ENCODE data around the gene GSKIP. TPM values are rescaled to one million over a fixed set of nuclear protein-coding genes. Genes with fewer than 3 reads are reported as not detected.

Gene GSKIP
- polyA plus RNA-seq, 1 donor = 39.6 TPM

GRCh38 chr14:96409701-96410100 lies 46.4 kb downstream of the GSKIP start:
- no peak overlapping the region for H3K27ac ChIP-seq (ENCODE audit: low read length)
- H3K9me3 ChIP-seq (ENCODE audit: control insufficient read depth, low read depth, low read length) = no peaks in the 10 kb centered on the region
- H3K4me1 ChIP-seq (ENCODE audit: control insufficient read depth, insufficient read depth, low read length) = no peaks in the 10 kb centered on the region
- H3K4me3 ChIP-seq (ENCODE audit: low read length) = no peak overlapping the region
- DNase-seq = no peak
- H3K36me3 ChIP-seq (ENCODE audit: control insufficient read depth, insufficient read depth, low read length) = no peaks in the 10 kb centered on the region
- WGBS (ENCODE audit: insufficient coverage, low lambda C conversion rate) = 95% methylated on average over 4 of the region's 9 CpGs
- H3K27me3 ChIP-seq (ENCODE audit: control insufficient read depth, insufficient read depth, low read length) = no peaks in the 10 kb centered on the region

- H3K4me3 ChIP-seq (ENCODE audit: low read length) = no peak overlapping the region
- DNase-seq = no peak
- H3K36me3 ChIP-seq (ENCODE audit: control insufficient read depth, insufficient read depth, low read length) = no peaks in the 10 kb centered on the region
- no peak overlapping the region for H3K27ac ChIP-seq (ENCODE audit: low read length)
- no CpG with 5 or more reads among the region's 4 CpGs for WGBS (ENCODE audit: insufficient coverage, low lambda C conversion rate)
- no peaks in the 10 kb centered on the region for H3K9me3 ChIP-seq (ENCODE audit: control insufficient read depth, low read depth, low read length)
- H3K4me1 ChIP-seq (ENCODE audit: control insufficient read depth, insufficient read depth, low read length) = no peaks in the 10 kb centered on the region
- no peaks in the 10 kb centered on the region for H3K27me3 ChIP-seq (ENCODE audit: control insufficient read depth, insufficient read depth, low read length)
Observed at GRCh38 chr14:96410119-96410518, 46.8 kb downstream of the GSKIP start.

GRCh38 chr14:96413526-96413925 lies 50.2 kb downstream of the GSKIP start:
- Histone ChIP-seq H3K4me1 (ENCODE audit: control insufficient read depth, insufficient read depth, low read length) (no peaks in the 10 kb centered on the region), H3K27ac (ENCODE audit: low read length) (no peak overlapping the region), H3K36me3 (ENCODE audit: control insufficient read depth, insufficient read depth, low read length) (no peaks in the 10 kb centered on the region), H3K9me3 (ENCODE audit: control insufficient read depth, low read depth, low read length) (no peaks in the 10 kb centered on the region), H3K4me3 (ENCODE audit: low read length) (no peak overlapping the region), H3K27me3 (ENCODE audit: control insufficient read depth, insufficient read depth, low read length) (no peaks in the 10 kb centered on the region)
- no peak for DNase-seq
- 100% methylated on average over 1 of the region's 5 CpGs for WGBS (ENCODE audit: insufficient coverage, low lambda C conversion rate)

- DNase-seq = no peak
- H3K36me3 ChIP-seq (ENCODE audit: control insufficient read depth, insufficient read depth, low read length) = no peaks in the 10 kb centered on the region
- no peaks in the 10 kb centered on the region for H3K27me3 ChIP-seq (ENCODE audit: control insufficient read depth, insufficient read depth, low read length)
- no peaks in the 10 kb centered on the region for H3K9me3 ChIP-seq (ENCODE audit: control insufficient read depth, low read depth, low read length)
- H3K4me3 ChIP-seq (ENCODE audit: low read length) = no peak overlapping the region
- WGBS (ENCODE audit: insufficient coverage, low lambda C conversion rate) = no CpG with 5 or more reads among the region's 2 CpGs
- no peaks in the 10 kb centered on the region for H3K4me1 ChIP-seq (ENCODE audit: control insufficient read depth, insufficient read depth, low read length)
- no peak overlapping the region for H3K27ac ChIP-seq (ENCODE audit: low read length)
Observed at GRCh38 chr14:96415559-96415958, 52.2 kb downstream of the GSKIP start.

- Histone ChIP-seq H3K4me3 (ENCODE audit: low read length) (no peak overlapping the region), H3K27me3 (ENCODE audit: control insufficient read depth, insufficient read depth, low read length) (no peaks in the 10 kb centered on the region), H3K9me3 (ENCODE audit: control insufficient read depth, low read depth, low read length) (no peaks in the 10 kb centered on the region), H3K36me3 (ENCODE audit: control insufficient read depth, insufficient read depth, low read length) (no peaks in the 10 kb centered on the region), H3K4me1 (ENCODE audit: control insufficient read depth, insufficient read depth, low read length) (no peaks in the 10 kb centered on the region), H3K27ac (ENCODE audit: low read length) (no peak overlapping the region)
- WGBS (ENCODE audit: insufficient coverage, low lambda C conversion rate) = no CpG with 5 or more reads among the region's 1 CpG
- peak in 1 of 2 donors; percentile 43 for DNase-seq
Observed at GRCh38 chr14:96416292-96416691, 53.0 kb downstream of the GSKIP start.

- Histone ChIP-seq H3K36me3 (ENCODE audit: control insufficient read depth, insufficient read depth, low read length) (no peaks in the 10 kb centered on the region), H3K27ac (ENCODE audit: low read length) (no peak overlapping the region), H3K4me3 (ENCODE audit: low read length) (no peak overlapping the region), H3K9me3 (ENCODE audit: control insufficient read depth, low read depth, low read length) (no peaks in the 10 kb centered on the region), H3K4me1 (ENCODE audit: control insufficient read depth, insufficient read depth, low read length) (no peaks in the 10 kb centered on the region), H3K27me3 (ENCODE audit: control insufficient read depth, insufficient read depth, low read length) (no peaks in the 10 kb centered on the region)
- DNase-seq = no peak
- 83% methylated on average over 1 of the region's 2 CpGs for WGBS (ENCODE audit: insufficient coverage, low lambda C conversion rate)
Observed at GRCh38 chr14:96417254-96417653, 53.9 kb downstream of the GSKIP start.

GRCh38 chr14:96418075-96418474 lies 54.7 kb downstream of the GSKIP start:
- Histone ChIP-seq H3K27me3 (ENCODE audit: control insufficient read depth, insufficient read depth, low read length) (no peaks in the 10 kb centered on the region), H3K4me1 (ENCODE audit: control insufficient read depth, insufficient read depth, low read length) (peaks cover 3% of the 10 kb centered on the region), H3K9me3 (ENCODE audit: control insufficient read depth, low read depth, low read length) (no peaks in the 10 kb centered on the region), H3K4me3 (ENCODE audit: low read length) (no peak overlapping the region), H3K27ac (ENCODE audit: low read length) (no peak overlapping the region), H3K36me3 (ENCODE audit: control insufficient read depth, insufficient read depth, low read length) (no peaks in the 10 kb centered on the region)
- WGBS (ENCODE audit: insufficient coverage, low lambda C conversion rate) = no CpG with 5 or more reads among the region's 4 CpGs
- DNase-seq = no peak

- Histone ChIP-seq H3K27ac (ENCODE audit: low read length) (no peak overlapping the region), H3K9me3 (ENCODE audit: control insufficient read depth, low read depth, low read length) (no peaks in the 10 kb centered on the region), H3K27me3 (ENCODE audit: control insufficient read depth, insufficient read depth, low read length) (no peaks in the 10 kb centered on the region), H3K4me1 (ENCODE audit: control insufficient read depth, insufficient read depth, low read length) (peaks cover 9% of the 10 kb centered on the region), H3K4me3 (ENCODE audit: low read length) (no peak overlapping the region), H3K36me3 (ENCODE audit: control insufficient read depth, insufficient read depth, low read length) (no peaks in the 10 kb centered on the region)
- DNase-seq = no peak
- 96% methylated on average over 6 of the region's 6 CpGs for WGBS (ENCODE audit: insufficient coverage, low lambda C conversion rate)
Observed at GRCh38 chr14:96421236-96421635, 57.9 kb downstream of the GSKIP start.

GRCh38 chr14:96422992-96423391 lies 59.7 kb downstream of the GSKIP start:
- H3K27me3 ChIP-seq (ENCODE audit: control insufficient read depth, insufficient read depth, low read length) = no peaks in the 10 kb centered on the region
- H3K4me1 ChIP-seq (ENCODE audit: control insufficient read depth, insufficient read depth, low read length) = peaks cover 9% of the 10 kb centered on the region
- DNase-seq = peak; percentile 38 to 76
- H3K36me3 ChIP-seq (ENCODE audit: control insufficient read depth, insufficient read depth, low read length) = no peaks in the 10 kb centered on the region
- no CpG with 5 or more reads among the region's 5 CpGs for WGBS (ENCODE audit: insufficient coverage, low lambda C conversion rate)
- no peak overlapping the region for H3K27ac ChIP-seq (ENCODE audit: low read length)
- H3K4me3 ChIP-seq (ENCODE audit: low read length) = no peak overlapping the region
- H3K9me3 ChIP-seq (ENCODE audit: control insufficient read depth, low read depth, low read length) = no peaks in the 10 kb centered on the region

GRCh38 chr14:96423446-96424108 lies 60.3 kb downstream of the GSKIP start:
- Histone ChIP-seq H3K27ac (ENCODE audit: low read length) (no peak overlapping the region), H3K4me1 (ENCODE audit: control insufficient read depth, insufficient read depth, low read length) (peaks cover 9% of the 10 kb centered on the region), H3K4me3 (ENCODE audit: low read length) (peak overlapping the region; percentile 45), H3K9me3 (ENCODE audit: control insufficient read depth, low read depth, low read length) (no peaks in the 10 kb centered on the region), H3K27me3 (ENCODE audit: control insufficient read depth, insufficient read depth, low read length) (no peaks in the 10 kb centered on the region), H3K36me3 (ENCODE audit: control insufficient read depth, insufficient read depth, low read length) (no peaks in the 10 kb centered on the region)
- WGBS (ENCODE audit: insufficient coverage, low lambda C conversion rate) = no CpG with 5 or more reads among the region's 25 CpGs
- DNase-seq = peak in 1 of 2 donors; percentile 8

Measured in large intestine (tissue), 3 donors.